NCI-H146 treated with DMSO at 0.1 percent for 48 hours (cell line): Measurements from ENCODE around the gene B3GALT6.
"Not testable (repeated sequence)": the region's sequence is repeated elsewhere in the genome, so short reads cannot be mapped to it uniquely, and the experiment has no call there.

ENCODE experiments used
- DNase-seq: peaks from one replicate; lab custom pipeline; 2025; ENCODE audit not compliant: unreplicated experiment; lab: John Stamatoyannopoulos, UW

The B3GALT6 gene

DNA sequence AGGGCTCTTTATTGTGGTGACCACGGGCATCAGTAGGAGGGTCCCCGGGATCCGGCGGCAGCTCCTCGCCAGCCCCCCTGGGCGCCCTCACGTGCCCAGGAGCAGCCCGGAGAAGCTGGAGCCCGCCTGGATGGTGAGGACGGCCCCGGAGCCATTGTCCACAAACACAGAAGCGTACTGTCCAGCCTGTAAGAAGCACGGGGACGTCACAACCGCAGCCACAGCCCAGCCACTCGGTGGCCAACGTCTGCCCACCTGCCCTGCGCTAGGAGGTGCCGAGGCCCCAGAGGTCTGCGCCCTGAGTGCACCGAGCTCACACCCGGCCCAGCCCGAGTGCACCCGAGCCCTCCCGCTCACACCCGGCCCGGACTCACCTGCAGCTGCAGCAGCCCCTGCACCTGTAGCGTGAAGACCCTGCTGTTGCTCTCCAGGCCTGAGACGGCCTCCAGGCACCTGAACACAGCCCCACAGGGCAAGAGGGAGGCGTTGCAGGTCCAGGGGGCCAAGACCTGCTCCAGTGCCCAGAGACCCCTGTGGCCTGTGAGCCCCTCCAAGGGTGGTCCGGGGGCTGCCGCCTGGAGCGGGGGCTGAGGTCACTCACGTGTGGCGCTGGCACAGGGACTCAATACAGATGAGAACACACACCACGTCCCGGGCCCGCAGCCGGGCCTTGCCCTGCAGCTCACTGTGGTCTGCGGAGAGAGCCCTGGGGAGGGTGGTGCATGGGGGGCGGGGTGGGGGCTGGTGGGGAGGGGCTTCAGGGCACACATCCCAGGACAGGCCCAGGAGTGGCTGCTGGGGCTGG lies 10.6 kb downstream of the B3GALT6 start:
- DNase-seq: no peak

DNA sequence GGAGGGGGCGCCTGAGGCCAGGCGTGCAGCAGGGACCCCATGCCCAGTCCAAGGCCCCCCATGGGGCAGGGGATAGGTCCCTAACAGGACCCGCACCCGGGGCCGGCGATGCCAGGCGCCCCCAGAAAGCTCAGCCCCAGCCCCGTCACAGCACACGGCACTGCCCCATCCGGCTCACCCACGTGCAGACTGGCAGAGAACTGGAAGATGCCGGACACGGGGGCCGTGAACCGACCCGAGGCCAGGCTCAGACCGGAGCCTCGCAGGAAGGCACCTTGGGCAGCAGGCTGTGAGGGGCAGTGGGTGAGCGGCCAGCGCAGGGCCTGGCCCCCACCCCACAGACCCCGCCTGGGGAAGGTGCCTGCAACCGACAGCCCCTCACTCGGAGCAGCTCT lies 11.2 kb downstream of the B3GALT6 start:
- DNase-seq: no peak

DNA sequence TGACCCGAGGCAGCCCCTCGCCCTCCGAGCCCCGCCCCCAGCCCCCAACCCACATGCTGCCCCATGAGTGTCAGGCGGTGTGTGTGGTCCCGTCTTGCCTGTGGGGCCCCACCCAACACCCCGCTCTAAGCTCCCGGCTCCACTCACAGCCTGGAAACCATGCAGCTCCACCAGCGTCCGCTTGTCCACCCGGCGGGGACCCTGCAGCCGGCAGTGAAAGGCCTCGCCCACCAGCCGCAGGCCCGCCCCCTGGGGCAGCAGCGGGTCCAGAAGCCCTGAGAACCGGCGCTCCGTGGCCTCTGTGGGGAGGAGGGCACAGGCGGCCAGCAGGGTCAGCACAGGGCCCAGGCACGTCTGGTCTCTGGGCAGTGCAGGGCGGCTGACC lies 11.8 kb downstream of the B3GALT6 start:
- no peak for DNase-seq

DNA sequence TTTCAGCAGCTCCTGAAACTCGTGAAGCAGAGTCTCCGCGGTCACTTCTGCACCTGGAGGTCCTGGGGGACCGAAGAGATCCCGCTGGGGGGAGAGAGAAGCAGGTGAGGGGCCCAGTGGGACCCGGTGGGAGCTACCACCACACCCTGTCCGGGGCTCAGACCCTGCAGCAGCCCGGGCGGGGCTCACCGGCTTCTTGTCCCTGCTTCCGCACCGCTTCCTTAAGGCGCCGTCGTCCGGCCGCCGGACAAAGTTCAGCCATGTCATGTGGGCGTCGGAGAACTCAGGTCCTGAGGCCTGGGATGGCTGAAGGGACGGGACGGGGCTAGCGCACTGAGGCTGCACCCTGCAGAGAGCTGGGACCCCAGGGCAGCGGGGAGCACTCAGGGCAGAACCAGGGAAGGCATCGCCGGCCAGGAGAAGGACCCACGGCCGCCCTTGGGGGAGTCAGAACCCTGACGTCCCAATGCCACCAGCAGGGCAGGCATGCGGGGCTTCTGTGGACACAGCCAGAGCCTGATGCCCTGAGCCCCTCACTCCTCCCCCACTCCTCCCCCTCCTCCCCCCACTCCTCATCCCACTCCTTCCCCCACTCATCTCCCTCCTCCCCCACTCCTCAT lies 12.3 kb downstream of the B3GALT6 start:
- no peak for DNase-seq

DNA sequence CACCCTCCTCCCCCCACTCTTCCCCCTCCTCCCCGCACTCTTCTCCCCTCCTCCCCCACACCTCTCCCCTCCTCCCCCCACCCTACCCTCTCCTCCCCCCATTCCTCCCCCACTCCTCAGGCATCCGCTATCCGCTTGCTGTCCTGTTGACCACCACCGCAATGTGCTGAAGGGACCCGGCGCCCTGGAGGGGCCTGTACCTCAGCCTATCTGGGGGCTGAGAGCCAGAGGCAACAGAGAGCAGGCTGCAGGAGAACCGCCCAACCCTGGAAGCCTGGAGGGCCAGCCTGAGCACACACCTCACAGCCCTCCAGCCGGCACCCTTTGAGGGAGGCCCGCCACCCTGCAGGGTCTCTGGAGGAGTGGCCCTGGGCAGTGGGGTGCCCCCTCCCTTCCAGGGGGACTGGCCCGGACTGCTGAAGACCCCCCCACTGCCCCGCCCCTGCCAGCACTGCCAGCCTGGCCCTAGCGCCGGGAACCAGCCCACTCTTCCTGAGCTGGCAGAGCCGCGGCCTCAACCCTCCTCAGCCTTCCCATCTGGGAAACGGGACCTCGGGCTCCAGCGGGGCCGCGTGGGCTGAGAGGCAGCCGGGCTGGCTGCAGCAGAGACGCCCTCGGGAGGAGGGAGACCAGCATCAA lies 13.3 kb downstream of the B3GALT6 start:
- DNase-seq: no peak

DNA sequence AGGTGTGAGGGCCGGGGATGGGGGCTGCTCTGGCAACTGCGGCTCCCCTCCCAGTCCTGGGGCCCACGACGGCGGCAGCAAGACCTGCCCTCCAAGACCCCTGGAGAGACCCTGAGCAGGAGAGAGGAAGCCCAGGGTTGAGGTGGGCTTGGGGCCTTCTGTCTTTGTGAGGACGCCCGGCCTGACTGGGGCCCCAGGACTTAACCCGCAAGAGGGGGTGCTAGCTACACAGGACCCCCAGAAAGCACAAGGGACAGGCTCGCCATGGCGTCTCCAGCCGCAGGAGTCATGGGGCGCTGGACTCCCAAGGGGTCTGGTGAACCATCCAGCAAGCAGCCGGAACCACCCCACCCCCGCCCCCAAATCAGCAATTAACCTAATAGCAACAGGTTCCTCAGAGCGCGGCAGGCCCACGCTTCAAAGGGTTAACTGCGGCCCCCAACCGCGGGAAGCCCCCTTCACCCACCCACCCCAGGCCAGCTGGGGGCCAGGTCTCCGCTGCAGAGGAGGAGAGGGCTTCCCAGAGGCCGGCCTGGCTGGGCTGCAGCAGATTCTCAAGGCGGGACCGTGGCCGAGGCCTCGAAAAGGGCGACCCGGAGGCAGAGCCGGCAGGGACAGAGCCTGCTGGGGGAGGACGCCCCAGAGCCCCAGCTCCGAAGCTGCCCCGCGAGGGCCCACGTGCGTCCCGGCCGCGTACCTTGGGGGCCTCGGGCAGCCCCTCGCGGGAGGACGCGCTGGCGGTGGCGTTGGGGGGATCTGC lies 14.0 kb downstream of the B3GALT6 start:
- no peak for DNase-seq

DNA sequence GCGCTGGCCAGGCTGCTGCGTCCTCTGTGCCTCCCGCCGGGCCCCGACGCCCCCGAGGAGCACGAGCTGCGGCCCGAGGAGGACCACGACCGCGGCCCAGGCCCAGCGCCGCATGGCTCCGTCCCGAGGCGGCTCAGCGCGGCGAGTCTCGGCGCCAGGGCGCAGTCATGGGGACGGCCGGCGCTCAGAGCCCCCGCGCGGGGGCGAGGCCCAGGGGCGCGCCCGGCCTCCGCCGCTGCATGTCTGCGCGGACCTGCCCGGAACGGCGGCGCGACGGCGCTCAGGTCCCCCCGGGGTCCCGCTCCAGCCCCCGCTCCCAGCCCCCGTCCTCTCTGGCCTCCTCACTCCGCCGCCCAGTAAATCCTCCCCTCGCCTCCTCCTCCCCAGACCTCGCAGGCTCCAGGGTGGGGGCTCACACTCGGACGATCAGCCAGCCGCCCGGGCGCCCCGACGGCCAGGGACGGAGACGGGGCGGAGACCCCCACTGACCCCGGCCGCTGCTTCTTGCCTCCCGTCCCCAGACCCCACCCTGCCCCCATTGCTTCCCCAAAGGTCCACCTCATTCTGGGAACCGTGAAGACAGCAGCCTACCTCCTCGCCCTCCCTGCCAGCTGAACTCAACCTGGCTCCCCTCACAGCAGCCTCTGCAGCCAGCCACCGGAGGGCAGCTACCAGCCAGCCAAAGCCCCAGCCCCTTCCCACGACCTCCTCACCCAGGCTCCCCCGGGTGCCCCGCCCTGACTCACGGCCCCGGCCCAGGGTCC lies 14.7 kb downstream of the B3GALT6 start, which contains the start of gene C1QTNF12:
Gene C1QTNF12 (minus strand): TSS at position 146 of the 764 bp plus-strand sequence. CDS start 32 bp downstream, at position 114.
- DNase-seq: no peak

DNA sequence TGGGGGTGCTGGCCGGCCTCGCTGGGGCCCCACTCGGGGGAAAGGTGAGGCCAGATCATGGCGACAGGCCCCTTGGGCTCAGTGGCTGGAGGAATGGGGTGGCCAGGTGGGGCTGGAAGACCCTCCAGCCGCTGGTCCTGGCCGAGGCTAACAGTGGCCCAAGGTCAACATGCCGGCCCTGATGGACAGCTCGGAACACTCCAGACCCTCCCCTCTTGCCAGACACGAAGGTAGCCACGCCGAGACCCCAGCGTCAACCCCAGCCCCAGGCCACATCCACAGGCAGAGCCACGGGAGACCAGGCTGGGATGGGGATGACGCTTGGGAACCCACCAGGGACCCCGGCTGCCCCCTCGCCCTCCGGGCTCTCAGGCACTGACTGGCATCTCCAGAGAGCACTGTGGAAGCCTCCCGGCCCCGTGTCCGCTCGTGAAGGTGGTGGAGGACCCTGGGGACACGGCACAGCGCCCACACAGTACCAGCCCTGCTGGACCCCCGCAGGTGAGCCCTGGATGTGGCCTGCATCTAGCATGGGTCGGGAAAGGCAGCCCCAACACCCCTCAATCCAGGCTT lies 15.4 kb downstream of the B3GALT6 start:
- DNase-seq: no peak

DNA sequence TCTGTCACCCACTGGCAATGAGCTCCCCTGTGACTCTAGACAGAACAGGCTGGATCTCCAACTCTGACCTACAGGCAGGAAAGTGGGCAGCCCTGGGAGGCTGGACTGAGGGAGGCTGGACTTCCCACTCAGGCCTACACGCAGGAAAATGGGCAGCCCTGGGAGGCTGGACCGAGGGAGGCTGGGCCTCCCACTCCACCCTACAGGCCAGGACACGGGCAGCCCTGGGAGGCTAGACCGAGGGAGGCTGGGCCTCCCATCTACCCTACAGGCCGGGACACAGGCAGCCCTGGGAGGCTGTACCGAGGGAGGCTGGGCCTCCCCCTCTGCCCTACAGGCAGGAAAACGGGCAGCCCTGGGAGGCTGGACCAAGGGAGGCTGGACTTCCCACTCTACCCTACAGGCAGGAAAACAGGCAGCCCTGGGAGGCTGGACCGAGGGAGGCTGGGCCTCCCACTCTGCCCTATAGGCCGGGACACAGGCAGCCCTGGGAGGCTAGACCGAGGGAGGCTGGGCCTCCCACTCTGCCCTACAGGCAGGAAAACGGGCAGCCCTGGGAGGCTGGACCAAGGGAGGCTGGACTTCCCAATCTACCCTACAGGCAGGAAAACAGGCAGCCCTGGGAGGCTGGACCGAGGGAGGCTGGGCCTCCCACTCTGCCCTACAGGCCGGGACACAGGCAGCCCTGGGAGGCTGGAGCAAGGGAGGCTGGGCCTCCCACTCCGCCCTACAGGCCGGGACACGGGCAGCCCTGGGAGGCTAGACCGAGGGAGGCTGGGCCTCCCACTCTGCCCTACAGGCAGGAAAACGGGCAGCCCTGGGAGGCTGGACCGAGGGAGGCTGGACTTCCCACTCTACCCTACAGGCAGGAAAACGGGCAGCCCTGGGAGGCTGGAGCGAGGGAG lies 16.2 kb downstream of the B3GALT6 start:
- not testable (repeated sequence) for DNase-seq

DNA sequence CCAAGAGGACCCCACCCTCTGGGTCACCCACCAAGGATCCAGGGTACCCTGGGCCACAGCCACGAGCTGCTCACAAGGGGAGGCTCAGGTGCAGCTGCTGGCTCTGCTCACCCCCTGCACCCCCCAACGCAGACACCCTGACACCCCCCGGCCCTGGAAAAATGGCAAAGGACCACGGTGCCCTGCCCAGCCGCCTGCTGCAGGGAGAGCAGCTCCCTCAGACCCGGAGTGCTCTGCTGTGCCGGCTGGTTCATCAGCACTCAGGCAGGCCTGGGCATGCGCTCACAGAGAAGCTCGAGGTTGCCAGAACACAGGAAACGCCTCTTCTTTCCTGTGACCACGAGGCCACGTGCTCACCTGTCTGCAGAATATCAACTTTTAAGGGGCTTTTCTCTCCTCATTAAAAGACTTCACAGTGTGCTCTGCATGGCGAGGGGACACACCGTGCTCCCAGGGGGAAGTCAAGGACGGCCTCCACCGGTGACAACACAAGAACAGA lies 18.8 kb downstream of the B3GALT6 start:
- no peak for DNase-seq

DNA sequence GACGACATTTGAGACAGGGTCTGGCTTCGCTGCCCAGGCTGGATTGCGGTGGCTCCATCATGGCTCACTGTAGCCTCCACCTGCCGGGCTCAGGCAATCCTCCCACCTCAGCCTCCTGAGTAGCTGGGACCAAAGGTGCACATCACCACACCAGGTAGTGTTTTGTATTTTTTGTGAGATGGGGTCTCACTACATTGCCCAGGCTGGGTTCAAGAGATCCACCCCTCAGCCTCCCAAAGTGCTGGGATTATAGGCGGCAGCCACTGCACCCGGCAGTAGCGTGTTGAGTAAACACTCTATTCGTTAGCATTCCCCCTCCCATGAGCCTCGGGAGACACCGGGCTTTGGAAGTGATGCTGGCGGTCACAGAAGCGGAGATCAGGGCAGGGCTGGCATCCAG lies 21.3 kb downstream of the B3GALT6 start:
- DNase-seq: no peak

DNA sequence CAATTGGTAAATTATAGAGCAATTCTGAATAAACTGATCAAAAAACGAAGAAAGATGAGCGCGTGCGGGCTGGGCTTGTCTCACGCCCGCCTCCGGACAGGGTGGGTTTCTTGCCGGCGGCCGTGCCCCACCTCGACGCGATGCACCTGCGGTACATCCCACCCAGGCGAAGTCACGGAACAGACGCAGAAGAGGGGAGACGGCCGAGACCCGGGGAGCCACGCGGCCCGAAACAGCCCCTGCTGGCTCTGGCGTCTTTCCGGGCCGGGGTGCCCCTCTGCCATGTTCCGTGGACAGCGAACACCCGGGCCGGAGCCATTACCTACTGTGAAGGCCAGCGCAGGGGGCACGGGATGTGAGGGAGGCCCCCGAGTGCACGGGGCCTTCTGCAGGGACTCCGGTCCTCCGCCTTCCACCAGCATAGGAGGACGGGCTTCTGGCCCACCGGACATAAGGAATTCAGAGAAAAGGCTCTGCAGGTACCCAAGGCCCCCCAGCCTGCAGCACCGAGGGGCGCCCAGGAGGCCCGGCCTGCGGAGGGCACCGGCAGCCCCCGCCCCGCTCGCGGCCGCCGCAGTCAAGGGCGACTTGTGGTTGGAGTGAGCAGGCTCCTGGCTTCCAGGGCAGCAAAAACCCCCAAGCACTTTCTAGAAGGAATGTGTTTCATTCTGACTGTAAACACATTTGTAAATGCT lies 22.1 kb downstream of the B3GALT6 start:
- no peak for DNase-seq

DNA sequence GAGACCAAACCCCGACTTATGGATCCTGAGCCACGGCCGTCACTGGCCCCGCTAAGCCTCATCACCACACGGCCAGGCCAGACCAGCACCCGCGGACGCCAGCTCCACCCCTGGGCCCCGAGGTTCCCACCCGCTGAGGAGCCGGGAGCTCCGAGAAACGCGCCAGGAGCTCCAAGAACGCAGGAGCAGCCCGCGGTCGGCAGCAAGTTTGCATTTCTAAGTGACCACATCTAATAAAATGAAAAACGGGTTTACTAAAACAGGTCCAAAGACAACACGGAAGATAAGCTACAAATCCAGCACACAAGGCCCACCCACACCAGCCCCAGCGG lies 22.6 kb downstream of the B3GALT6 start:
- DNase-seq: no peak

DNA sequence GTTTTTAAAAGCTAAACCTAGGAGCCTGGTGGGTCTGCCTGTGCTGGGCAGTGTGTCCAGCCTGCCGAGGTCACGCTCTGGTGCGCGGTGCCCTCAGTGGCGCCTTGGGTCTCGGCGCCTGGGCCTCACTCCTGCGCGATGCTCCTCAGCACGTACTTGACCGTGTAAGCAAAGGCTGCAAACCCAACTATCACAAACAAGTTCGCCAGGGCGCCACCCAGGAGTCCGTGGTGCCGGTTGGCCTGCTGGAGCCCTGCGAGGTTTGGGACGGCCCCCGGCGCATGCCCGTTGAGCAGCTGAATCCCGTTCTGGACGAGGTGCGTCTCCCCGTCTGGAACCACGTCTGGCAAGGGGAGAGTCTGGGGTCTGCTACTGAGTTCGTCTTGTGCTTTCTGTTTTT lies 23.0 kb downstream of the B3GALT6 start:
- no peak for DNase-seq

DNA sequence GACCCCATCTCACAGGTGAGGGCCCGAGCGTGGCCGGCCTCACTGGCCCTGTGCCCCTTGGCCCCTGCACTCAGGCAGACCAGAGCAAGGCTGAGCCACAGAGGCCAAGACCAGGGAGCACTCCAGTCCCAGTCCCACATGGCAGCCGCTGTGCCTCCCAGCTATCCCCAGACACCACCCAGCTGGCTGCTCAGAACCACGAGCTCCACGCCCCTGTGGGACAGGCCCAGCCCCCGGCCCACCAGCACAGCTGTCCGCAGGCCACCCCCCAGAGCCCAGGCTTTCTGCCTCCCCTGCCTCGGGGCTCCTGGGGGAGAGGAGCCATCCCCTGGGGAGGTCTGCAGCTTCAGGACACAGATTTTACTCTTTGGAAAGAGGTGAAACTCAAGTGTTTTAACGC lies 23.6 kb downstream of the B3GALT6 start:
- no peak for DNase-seq

DNA sequence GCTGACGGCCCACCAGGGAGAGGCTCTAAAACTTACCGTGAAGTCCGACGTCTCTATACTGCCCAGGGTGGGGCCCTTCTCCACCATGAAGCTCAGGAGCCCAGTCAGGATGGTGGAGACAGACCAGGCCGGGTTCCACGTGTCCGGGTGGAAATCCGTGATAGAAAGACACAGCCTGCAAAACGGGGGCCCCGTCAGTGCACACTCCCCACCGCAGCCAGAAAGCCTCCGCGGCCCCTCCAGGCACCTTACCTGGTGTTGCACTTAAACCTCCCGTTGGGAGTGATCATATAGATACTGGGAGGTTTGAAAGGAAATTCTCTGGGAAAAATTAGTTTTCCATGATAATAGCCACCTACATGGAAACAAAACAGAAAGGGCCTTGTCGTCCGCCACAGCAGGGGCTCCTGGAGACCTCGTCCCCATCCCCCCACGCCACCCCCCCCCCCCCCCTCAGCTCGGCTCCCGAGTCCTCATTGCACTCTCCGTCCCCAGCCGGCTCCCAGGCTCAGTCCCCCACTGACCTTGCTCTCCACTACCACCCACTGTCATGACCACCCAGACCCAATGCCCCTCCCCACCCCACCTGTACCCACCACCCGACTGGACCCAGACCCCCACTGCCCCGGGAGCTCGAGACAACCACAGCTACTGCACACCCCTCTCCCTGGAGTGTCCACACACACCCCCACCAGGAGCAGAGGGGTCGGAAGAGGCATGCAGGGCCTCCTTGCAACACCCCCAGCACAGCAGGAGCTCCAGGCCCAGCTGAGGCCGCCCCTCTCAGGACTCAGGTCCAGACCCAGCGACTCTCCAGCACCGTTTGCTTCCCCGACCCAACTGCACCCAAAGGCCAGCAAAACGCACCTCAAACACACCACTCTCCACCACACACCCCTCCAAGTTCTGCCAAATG lies 25.2 kb downstream of the B3GALT6 start:
- DNase-seq: no peak

DNA sequence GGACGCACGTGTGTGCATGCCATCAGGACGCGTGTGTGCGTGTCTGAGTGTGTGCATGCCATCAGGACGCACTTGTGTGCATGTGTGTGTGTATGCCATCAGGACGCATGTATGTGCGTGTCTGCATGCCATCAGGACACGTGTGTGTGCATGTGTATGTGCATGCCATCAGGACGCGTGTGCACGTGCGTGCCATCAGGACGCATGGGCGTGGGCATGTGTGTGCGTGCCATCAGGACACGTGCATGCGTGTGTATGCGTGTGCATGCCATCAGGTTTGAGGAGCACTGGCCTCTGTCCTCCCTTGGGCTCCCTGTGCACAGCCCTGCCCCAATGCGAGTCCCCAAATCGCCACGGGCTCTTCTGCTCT lies 27.1 kb downstream of the B3GALT6 start:
- DNase-seq: no peak

DNA sequence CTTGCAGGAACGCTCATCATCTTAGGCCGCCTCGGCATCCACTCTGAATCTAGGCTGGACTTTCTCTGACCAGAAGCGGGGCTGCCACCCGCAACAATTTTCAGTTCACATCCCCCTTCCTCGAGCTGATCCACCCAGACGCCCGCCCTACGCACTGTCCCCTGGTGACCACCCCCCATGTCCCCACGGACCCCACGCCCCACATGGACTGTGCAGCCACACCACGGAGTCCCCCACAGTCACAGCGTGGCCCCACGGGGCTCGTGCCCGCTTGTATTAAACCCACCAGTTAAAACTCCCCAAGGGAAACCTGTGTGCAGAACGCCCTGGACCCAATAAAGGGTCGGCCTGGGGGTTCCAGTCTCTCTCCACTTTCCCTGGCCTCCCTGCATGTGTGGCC lies 27.5 kb downstream of the B3GALT6 start:
- DNase-seq: no peak
